Middle frontal gyrus (tissue), 1 donor: ENCODE data around the gene TENM3.

Experiments used
- DNase-seq: peaks from one replicate; pipeline ENCODE4 v3.0.0-alpha.2; 2015; ENCODE audit warnings: low spot score; ENCODE audit errors: extremely low spot score

Gene TENM3

GRCh38 chr4:182254026-182254780 lies 11.0 kb downstream of the TENM3 start:
- no peak for DNase-seq

GRCh38 chr4:182255441-182256190 lies 12.4 kb downstream of the TENM3 start:
- DNase-seq: no peak

DNA sequence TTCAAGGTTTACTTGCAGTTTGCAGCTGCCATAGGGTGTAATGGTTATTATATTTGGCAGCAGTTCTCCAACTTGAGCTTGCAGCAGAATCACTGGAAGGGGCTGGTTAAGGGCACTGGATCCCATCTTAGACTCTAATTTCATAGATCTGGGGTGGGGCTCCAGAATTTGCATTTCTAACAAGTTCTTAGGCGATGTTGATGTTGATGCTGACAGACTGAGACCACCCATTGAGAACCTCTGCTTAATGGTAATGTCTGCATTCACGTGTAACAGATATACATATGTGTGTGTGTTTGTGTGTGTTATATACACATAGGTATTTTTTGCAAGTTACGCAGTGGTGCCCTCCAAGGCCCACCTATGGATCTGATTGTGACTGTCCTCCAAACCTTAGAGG lies 13.8 kb downstream of the TENM3 start:
- no peak for DNase-seq

DNA sequence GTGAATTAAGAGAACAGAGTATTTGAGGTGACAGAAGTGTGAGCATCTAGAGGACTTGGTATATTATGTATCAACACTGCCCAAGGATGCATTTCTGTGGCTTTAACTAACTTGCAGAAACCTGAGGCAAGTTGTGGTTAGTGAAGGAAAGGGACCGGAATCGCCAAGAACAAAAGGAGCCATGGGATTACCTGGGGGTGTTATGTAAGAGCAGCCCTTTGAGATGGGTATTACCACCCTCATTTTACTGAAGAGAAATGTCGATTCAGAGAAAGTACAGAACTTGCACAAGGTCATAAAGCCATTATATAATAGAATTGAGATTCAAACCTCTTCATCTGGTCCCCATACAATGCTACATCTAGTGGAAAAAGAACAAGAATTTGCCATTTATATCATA lies 14.3 kb downstream of the TENM3 start:
- no peak for DNase-seq

- DNase-seq: no peak
These were observed 15.3 kb downstream of the TENM3 start for GRCh38 chr4:182258441-182259000.

- no peak for DNase-seq
These were observed 18.5 kb downstream of the TENM3 start for GRCh38 chr4:182261651-182262223.

DNA sequence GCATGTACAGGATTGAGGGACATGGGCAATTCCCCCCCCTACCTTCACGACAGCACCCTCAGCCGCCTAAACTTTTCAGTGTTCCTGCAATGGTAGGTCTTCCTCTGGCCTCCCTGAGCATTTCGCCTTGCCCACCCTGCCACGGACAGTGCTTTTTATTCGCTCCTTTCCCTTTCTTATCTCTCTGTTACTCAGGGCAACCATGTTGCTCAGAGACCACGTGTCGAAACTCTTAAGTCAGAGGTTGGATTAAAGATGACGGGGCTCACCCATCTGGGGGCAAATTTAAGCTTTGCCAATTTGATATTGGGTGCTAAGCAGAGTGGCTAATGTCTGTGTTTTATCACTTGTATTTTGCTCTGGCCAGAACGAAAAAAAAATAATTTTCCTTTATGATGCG lies 20.4 kb downstream of the TENM3 start:
- no peak for DNase-seq

DNA sequence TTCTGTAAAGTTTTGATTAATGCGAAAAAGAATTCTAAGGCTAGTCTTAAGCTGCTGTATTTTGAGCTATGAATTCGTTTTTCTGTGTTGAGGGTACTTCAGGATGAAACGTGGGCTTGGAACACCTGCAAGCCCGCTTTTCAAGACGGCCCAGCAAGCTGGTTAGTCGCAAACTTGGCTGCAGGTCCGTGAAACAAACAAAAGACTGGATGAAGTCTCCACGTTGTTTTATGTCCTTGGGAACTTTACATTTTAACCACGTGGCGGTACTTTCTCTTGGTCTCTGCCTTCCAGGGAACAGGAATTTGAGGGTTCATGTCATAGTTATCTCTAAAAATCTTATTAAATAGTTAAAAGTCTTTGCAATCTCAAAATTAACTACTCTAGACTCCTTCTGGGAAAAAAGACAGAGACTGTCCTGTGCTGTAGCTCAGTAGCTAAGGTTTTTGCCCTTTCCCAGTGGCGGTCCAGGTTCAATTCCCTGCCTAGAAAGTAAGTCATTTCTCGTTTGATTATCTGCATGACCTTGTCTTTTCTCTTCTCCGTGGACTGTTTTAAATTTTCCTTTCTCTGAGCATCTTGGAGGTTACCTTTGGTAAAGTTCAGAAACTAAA lies 21.0 kb downstream of the TENM3 start:
- no peak for DNase-seq

DNA sequence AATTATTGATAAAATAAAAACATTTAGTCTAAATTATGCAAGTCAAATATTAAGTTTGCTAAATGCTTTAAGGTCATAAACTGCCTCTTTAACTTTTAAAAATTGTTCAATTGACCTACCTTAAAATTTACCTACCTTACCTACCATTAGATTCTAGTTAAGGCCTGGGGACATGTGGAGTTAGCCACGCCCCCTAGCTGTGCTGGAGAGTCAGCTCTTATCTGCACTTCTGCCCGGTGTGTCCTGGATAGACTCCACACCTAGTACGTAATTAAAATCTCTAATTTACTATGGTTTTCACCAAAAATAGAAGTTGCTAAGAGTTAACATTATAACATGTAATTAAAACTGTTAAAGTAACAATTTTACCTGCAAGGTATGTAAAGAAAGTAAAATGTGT lies 22.7 kb downstream of the TENM3 start:
- no peak for DNase-seq

GRCh38 chr4:182267048-182267447 lies 23.8 kb downstream of the TENM3 start:
- no peak for DNase-seq

GRCh38 chr4:182268966-182269365 lies 25.8 kb downstream of the TENM3 start:
- DNase-seq: no peak

DNA sequence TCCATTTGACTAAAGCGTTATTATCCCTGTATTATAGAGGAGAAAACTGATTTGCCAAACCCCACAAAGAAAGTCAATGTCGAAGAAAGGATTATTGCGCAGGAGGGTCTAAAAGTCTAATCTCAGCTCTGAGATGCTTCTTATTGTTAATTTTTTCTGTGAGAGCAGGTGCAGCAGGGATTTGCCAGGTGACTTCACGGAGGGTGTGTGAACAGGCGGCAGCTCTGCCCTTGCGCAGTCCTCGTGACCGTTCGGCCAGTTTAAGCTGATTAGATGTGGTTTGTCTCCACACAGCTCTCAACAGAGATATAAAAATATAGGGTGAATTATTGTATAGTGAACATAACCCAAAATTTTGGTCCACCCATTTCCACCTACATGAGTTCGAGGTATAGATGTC lies 28.5 kb downstream of the TENM3 start:
- no peak for DNase-seq

GRCh38 chr4:182272151-182272550 lies 28.9 kb downstream of the TENM3 start:
- DNase-seq: no peak

- no peak for DNase-seq
These were observed 30.2 kb downstream of the TENM3 start for GRCh38 chr4:182273191-182273935.

DNA sequence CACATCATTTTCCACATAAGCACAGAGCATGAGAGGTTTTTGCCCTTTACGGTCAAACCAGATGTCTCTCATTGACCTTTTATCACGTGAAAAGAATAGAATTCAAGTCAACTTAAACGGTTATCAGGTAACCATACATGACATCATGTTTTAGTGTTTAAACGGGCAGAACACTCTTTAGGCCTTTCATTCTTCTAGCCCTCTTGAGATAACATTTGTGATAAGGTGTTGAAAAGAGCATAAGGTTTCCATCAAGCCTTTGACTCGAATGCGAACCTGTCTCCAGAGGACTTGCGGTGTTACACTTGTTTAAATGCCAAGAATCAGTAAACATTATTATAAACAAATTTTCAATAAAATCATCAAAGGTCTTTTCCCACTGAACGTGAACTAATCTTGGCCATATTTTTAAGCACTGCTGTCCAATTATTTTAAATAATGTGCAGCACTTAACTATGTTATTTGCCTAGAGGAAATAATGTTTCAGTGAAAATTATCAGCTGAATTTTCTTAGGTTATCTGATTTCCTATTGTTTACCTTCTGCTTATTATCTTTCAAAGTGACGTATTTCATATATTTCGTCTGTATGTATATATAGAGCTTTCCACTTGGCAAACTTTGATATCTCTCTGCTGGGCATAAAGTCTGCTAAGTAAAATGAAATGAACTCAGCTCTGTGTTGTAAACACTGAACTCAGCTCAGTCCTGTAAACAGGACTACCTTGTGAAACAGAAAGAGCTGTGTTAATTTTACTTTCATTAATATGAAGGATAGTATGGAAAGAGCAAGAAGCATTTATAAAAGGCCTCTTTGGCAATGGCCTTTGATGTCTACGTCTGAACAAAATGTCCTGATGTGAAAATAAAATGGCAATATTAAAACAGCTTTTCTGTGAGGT lies 33.3 kb downstream of the TENM3 start:
- no peak for DNase-seq

GRCh38 chr4:182277377-182277776 lies 34.2 kb downstream of the TENM3 start:
- no peak for DNase-seq

DNA sequence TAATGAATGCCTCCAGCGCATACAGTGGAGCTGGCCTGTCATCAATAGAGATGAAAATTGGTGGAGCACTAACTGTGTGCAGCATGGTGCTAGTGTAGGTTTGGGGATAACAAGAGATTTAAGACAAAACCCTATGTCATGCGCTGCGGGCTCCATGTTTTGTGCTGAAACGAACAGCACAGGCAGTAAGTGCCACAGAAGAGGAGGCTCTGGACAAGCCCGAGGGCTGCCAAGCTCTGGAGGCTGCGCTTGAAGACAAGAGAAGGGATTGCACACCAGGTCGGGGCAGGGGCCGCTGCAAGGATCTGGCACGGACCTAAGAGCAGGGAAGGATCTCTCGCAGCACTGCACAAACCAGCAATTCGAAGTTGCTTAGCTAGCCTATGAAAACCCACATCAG lies 35.5 kb downstream of the TENM3 start:
- no peak for DNase-seq

- DNase-seq: peak; percentile 16
These were observed 37.4 kb downstream of the TENM3 start for GRCh38 chr4:182280436-182281111.

GRCh38 chr4:182286035-182286434 lies 42.8 kb downstream of the TENM3 start:
- DNase-seq: no peak
